KOPT-K1 (cell line): ENCODE data around the gene HOXB9.

Experiments
- H3K27ac ChIP-seq: fragments of 200-600 bp; sonication (generic); 2 replicates; pipeline ENCODE4 v1.5.1; 2016; ENCODE audit warnings: antibody characterized with exemption, mild to moderate bottlenecking, low read depth, low read length; ENCODE audit not compliant: poor library complexity, severe bottlenecking
- H3K36me3 ChIP-seq: fragments of 200-600 bp; sonication (generic); 2 replicates; pipeline ENCODE4 v1.5.1; 2017; ENCODE audit warnings: antibody characterized with exemption, mild to moderate bottlenecking, low read length, moderate library complexity; ENCODE audit not compliant: insufficient read depth
- H3K9me3 ChIP-seq: fragments of 200-600 bp; sonication (generic); 2 replicates; pipeline ENCODE4 v1.5.1; 2017; ENCODE audit warnings: antibody characterized with exemption, low read length, mild to moderate bottlenecking; ENCODE audit not compliant: insufficient read depth, poor library complexity, severe bottlenecking

HOXB9 gene

GRCh38 chr17:48600244-48601098 lies 25.7 kb downstream of the HOXB9 start:
- H3K9me3 ChIP-seq, result no peaks in the 10 kb centered on the region
- H3K27ac ChIP-seq, result no peak overlapping the region
- no peaks in the 10 kb centered on the region for H3K36me3 ChIP-seq

GRCh38 chr17:48599354-48599753 lies 26.8 kb downstream of the HOXB9 start:
- Histone ChIP-seq H3K27ac (no peak overlapping the region), H3K36me3 (no peaks in the 10 kb centered on the region)

GRCh38 chr17:48598736-48599135 lies 27.4 kb downstream of the HOXB9 start:
- Histone ChIP-seq H3K9me3 (no peaks in the 10 kb centered on the region), H3K27ac (no peak overlapping the region), H3K36me3 (no peaks in the 10 kb centered on the region)

More at GRCh38 chr17:48599354-48599753, 26.8 kb downstream of the HOXB9 start:
- no peaks in the 10 kb centered on the region for H3K9me3 ChIP-seq

GRCh38 chr17:48597778-48598631 lies 28.2 kb downstream of the HOXB9 start:
- Histone ChIP-seq H3K27ac (no peak overlapping the region), H3K9me3 (no peaks in the 10 kb centered on the region)

DNA sequence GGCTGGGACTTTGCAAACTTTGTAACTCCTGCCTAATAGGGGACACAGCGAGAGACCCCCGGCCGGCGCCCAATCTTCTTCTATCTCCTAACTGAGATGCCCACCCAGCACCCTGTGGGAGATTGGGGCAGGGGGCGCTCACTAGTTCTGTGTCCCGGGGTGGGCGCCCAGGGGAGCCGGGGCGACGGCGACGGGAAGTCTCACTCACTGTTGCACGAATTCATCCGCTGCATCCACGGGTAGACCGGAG lies 28.7 kb downstream of the HOXB9 start:
- no peaks in the 10 kb centered on the region for H3K9me3 ChIP-seq
- H3K27ac ChIP-seq, result no peak overlapping the region
- no peaks in the 10 kb centered on the region for H3K36me3 ChIP-seq

More at GRCh38 chr17:48597778-48598631, 28.2 kb downstream of the HOXB9 start:
- H3K36me3 ChIP-seq, result no peaks in the 10 kb centered on the region

GRCh38 chr17:48596735-48597527 lies 29.2 kb downstream of the HOXB9 start:
- no peak overlapping the region for H3K27ac ChIP-seq
- no peaks in the 10 kb centered on the region for H3K9me3 ChIP-seq
- no peaks in the 10 kb centered on the region for H3K36me3 ChIP-seq

GRCh38 chr17:48596000-48596734 lies 30.0 kb downstream of the HOXB9 start:
- no peak overlapping the region for H3K27ac ChIP-seq
- H3K36me3 ChIP-seq, result no peaks in the 10 kb centered on the region
- no peaks in the 10 kb centered on the region for H3K9me3 ChIP-seq

DNA sequence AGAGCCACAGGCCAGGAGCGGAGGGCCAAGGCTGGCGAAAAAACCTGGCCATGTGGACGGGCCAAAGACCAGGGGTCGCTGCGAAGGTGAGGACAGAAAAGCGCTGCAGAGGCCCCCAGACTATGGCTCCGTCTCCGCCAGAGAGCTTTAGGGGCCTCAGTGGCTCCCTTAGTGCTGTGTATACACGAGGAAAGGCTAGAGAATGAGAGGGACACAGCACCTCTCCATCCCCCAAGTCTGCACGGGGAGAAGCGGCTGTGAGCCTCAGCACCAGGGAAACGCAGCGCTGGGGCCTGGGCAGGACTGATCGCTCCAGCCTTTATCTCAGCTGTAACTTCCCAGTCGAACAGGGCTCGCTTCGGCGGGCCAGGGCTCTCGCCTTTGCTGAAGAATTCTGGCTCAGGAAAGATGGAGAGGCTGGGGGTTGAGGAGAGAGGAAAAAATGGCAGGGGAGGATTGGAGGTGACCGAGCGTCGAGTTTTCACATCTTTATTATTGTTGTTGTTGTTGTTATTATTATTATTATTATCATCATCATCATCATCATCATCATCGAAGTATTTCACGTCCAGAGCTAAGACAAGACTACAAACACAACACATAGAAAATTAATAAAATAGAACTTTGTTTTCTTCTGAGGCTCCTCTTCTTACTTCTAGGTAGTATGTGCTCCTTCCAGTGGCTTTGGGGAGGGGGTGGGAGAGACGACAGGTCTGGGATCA lies 30.7 kb downstream of the HOXB9 start:
- H3K27ac ChIP-seq, result no peak overlapping the region
- H3K36me3 ChIP-seq, result no peaks in the 10 kb centered on the region
- no peaks in the 10 kb centered on the region for H3K9me3 ChIP-seq

GRCh38 chr17:48594538-48595277 lies 31.4 kb downstream of the HOXB9 start:
- Histone ChIP-seq H3K9me3 (no peaks in the 10 kb centered on the region), H3K27ac (no peak overlapping the region), H3K36me3 (no peaks in the 10 kb centered on the region)

DNA sequence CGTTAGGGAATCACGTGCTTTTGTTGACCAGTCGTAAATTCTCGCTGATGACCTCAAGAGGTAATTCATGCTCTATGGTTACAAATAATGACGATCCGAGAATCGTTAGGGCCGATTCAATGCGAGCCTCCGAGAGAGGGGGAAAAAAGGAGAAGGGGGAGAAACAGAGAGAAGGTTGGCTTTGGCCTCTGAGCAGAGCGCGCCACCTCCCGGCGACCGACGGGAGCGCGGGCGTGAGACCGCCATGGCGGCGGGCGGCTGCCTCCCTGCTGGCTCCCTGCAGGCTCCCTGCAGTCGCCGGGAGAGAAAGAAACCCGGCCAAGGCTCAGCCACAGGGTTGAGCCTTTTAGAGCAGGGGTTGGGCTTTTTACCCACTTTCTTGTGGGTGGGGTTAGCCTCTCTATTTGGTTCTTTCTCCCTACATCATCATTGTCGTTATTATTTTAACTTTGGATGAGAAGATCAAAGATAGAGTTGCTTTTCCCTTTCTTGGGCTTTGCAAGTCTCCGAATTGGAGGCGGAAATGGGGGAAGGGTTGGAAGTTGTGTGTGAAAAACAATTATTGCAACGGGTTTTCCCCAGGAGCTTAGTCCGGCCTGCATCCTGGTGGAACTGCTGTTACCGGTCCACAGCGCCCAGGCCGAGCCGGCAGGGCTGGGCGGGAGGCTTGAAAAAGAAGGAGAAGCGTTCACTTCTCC lies 32.2 kb downstream of the HOXB9 start:
- Histone ChIP-seq H3K9me3 (no peaks in the 10 kb centered on the region), H3K27ac (no peak overlapping the region)

DNA sequence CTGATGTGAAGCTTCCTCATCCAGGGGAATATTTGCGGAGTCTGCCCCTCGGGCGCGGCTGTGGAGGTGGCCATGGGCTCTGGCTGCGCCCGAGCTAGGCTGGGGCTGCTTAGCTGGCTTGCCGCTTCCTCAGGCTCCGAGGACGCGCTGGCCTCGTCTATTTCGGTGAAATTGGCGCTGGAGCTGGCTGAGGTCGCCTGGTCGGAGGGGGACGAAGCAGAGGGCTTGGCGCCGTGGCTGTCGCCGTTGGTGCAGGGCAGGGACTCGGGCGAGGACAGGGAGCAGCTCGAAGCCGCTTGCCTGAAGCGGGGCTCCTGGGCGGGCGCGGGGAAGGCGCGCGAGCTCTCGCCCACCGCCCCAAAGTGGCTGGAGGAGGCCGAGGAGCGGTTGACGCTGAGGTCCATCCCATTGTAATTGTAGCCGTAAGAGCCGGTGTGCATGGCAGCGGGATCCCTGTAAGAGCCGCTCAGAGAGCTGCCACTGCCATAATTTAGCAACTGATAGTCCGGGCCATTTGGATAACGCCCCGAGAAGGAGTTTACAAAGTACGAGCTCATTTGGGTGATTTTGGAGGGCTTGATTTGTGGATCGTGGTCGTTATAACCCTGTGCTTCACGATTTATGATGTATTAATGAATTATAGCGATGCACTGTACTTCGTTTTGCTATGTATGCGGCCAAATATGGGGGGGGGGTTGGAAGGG lies 32.9 kb downstream of the HOXB9 start, which contains the start of gene HOXB5:
TSS of gene HOXB5 (minus strand) at position 654 of the 704 bp plus-strand sequence. CDS start at position 557, 97 bp downstream.
- Histone ChIP-seq H3K36me3 (no peaks in the 10 kb centered on the region), H3K27ac (no peak within 1 kb of the TSS), H3K9me3 (no peaks in the 10 kb centered on the region)

More for the DNA sequence above, 32.2 kb downstream of the HOXB9 start:
- H3K36me3 ChIP-seq, result no peaks in the 10 kb centered on the region

DNA sequence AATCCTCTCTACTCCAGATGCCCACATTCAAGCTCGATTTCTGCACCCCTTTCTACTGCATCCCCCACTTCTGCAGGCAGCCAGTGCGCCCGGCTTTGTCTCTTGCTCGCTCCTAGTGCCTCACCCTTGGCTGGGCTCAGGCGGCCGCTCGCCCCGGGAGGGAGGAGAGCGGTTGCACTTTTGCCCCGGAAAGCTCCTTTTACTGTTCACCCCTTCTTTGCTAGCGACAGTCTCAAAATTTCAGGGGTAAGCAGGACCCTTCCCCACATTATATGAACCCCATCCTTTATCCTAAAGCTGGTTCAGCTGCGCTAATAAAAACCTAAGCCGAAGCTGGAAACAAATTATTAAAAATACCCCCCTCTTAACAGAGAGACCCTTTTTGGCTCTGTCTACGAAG lies 33.6 kb downstream of the HOXB9 start:
- Histone ChIP-seq H3K36me3 (no peaks in the 10 kb centered on the region), H3K9me3 (no peaks in the 10 kb centered on the region), H3K27ac (no peak overlapping the region)
